Tibial nerve (tissue), 4 donors: ENCODE measurements around the gene SH3TC1.

Source experiments
- EP300 ChIP-seq, 2 donors: sonication (generic); formaldehyde crosslinking; IDR thresholded peaks; one replicate each; pipeline ENCODE4 v1.6.1; 2017; ENCODE audit warnings: antibody characterized with exemption in 2 of 2, mild to moderate bottlenecking in 1 of 2
- POLR2A ChIP-seq, 2 donors: fragments of 450-650 bp; IDR thresholded peaks; one replicate each; pipeline ENCODE4 v1.6.1; 2017; ENCODE audit warnings: antibody characterized with exemption in 2 of 2, mild to moderate bottlenecking in 2 of 2, moderate library complexity in 2 of 2
- TF ChIP-seq, protein P1 (sequence below), 5 experiments: fragments of 200-600 bp in 3 of 5; fragments of 450-650 bp in 2 of 5; sonication (generic) in 3 of 5; IDR thresholded peaks; one replicate each; pipeline ENCODE4 v1.5.1; 2016 to 2019; ENCODE audit warnings: antibody characterized with exemption in 5 of 5, mild to moderate bottlenecking in 3 of 5, moderate library complexity in 2 of 5

DNA sequence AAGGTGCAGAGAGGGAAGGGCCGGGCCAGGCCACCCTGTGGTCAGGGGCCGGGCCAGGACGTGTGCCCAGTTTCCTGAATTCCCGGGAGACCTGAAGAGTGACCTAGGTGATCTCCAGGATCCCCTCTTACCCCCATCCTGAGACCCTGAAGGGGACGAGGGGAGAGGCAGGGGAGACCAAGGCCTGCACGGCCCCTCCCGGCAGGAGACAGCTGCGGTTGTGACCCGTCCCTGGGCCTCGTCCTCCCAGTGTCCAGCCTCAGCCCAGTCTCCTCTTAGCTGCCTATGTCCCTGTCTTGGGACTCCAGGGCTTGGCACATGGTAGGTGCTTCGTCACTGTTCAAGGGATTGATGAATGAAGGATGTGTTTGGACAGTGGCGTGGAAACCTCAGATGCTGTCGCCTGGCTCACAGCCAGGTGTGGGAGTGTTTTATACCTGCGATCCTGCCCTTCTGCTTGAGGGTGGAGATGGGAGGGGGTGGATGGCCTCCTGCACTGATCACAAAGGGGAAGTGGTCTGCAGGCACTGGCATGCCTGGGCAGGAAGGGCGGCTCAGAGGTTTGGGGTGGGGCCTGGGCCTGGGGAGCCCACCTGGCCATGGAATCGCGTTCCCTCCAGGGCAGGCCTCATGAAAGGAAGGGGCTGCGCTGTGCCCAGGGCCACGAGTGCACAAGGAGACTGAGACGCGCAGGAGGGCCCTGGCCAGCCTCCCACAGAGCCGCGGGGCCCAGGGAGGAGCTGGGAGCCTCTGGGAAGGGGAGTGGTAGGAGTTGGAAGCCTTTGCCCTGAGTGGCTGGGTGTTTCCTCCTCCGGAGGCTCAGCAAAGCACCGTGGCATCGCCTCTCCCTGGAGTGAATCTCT is 6.9 kb downstream of the SH3TC1 start:
- TF ChIP-seq, protein P1, sequence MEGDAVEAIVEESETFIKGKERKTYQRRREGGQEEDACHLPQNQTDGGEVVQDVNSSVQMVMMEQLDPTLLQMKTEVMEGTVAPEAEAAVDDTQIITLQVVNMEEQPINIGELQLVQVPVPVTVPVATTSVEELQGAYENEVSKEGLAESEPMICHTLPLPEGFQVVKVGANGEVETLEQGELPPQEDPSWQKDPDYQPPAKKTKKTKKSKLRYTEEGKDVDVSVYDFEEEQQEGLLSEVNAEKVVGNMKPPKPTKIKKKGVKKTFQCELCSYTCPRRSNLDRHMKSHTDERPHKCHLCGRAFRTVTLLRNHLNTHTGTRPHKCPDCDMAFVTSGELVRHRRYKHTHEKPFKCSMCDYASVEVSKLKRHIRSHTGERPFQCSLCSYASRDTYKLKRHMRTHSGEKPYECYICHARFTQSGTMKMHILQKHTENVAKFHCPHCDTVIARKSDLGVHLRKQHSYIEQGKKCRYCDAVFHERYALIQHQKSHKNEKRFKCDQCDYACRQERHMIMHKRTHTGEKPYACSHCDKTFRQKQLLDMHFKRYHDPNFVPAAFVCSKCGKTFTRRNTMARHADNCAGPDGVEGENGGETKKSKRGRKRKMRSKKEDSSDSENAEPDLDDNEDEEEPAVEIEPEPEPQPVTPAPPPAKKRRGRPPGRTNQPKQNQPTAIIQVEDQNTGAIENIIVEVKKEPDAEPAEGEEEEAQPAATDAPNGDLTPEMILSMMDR (IDR thresholded peaks at IDR 0.05), result no peak
- TF ChIP-seq POLR2A (IDR thresholded peaks at IDR 0.05) (no peak), EP300 (IDR thresholded peaks at IDR 0.05) (no peak)
